Ureter (tissue), 1 donor: ENCODE measurements around the gene USHBP1. TPM values are rescaled to one million over a fixed set of nuclear protein-coding genes. Genes with fewer than 3 reads are reported as not detected.
"Not testable (repeated sequence)": the region's sequence is repeated elsewhere in the genome, so short reads cannot be mapped to it uniquely, and the experiment has no call there.

Experiments
- DNase-seq: peaks from one replicate; pipeline ENCODE4 v3.0.0-alpha.2; 2020; ENCODE audit warnings: low spot score
- total RNA-seq: library from RNA; stranded (reverse); gene quantifications from one replicate; pipeline ENCODE4 v1.2.4, GENCODE V29; 2023
- donor health status: DM: yes; HTN: yes; CAD: no.

USHBP1 gene
- total RNA-seq, 1 donor from 2014 or later, result 7.2 TPM

- no peak for DNase-seq
These were observed 31.7 kb upstream of the USHBP1 start for GRCh38 chr19:17296273-17296672.

- not testable (repeated sequence) for DNase-seq
These were observed 31.0 kb upstream of the USHBP1 start for GRCh38 chr19:17295551-17295950.

- no peak for DNase-seq
These were observed 29.7 kb upstream of the USHBP1 start for GRCh38 chr19:17294051-17294891.

- DNase-seq, result no peak
These were observed 29.1 kb upstream of the USHBP1 start for GRCh38 chr19:17293605-17294004.

GRCh38 chr19:17292301-17293074 lies 27.9 kb upstream of the USHBP1 start:
- peak; percentile 80 for DNase-seq

GRCh38 chr19:17289489-17289888 lies 24.9 kb upstream of the USHBP1 start:
- no peak for DNase-seq

GRCh38 chr19:17286752-17287151 lies 22.2 kb upstream of the USHBP1 start:
- no peak for DNase-seq

GRCh38 chr19:17286263-17286662 lies 21.7 kb upstream of the USHBP1 start:
- DNase-seq, result no peak

GRCh38 chr19:17285415-17286135 lies 21.0 kb upstream of the USHBP1 start:
- no peak for DNase-seq

- no peak for DNase-seq
These were observed 19.0 kb upstream of the USHBP1 start for GRCh38 chr19:17283504-17283996.

- DNase-seq, result peak; percentile 85
These were observed 18.1 kb upstream of the USHBP1 start for GRCh38 chr19:17282488-17283125.

- no peak for DNase-seq
These were observed 17.1 kb upstream of the USHBP1 start, which contains the start of gene ANKLE1 for GRCh38 chr19:17281391-17282304. TSS of gene ANKLE1 (plus strand) at chr19:17281901. CDS start at chr19:17281921, 20 bp downstream.

GRCh38 chr19:17279436-17279835 lies 14.9 kb upstream of the USHBP1 start:
- DNase-seq, result no peak

- DNase-seq, result no peak
These were observed 11.1 kb upstream of the USHBP1 start for GRCh38 chr19:17275441-17276175.

GRCh38 chr19:17274892-17275291 lies 10.3 kb upstream of the USHBP1 start:
- DNase-seq, result not testable (repeated sequence)

- no peak for DNase-seq
These were observed 4.2 kb upstream of the USHBP1 start for GRCh38 chr19:17268754-17269153.

GRCh38 chr19:17266975-17267788 lies 2.6 kb upstream of the USHBP1 start, which contains the start of gene BABAM1:
TSS of gene BABAM1 (plus strand) at chr19:17267443. CDS start at chr19:17268807, 1,364 bp downstream.
- DNase-seq, result peak; percentile 97

GRCh38 chr19:17266589-17266974 lies 2.0 kb upstream of the USHBP1 start:
- no peak for DNase-seq

GRCh38 chr19:17266026-17266425 lies 1.5 kb upstream of the USHBP1 start:
- no peak for DNase-seq
